SK-N-SH (cell line): ENCODE results near the gene TBX22.

ENCODE experiments used
- EP300 ChIP-seq, 2 experiments: IDR thresholded peaks; 2 replicates each; pipeline versions ENCODE4 v1.4.0 to v1.6.1; 2012; ENCODE audit warnings: borderline replicate concordance in 1 of 2, low read depth in 1 of 2, low read length in 1 of 2
- YY1 ChIP-seq: IDR thresholded peaks from 2 replicates; pipeline ENCODE4 v1.4.0; 2012; ENCODE audit warnings: low read depth, mild to moderate bottlenecking

DNA sequence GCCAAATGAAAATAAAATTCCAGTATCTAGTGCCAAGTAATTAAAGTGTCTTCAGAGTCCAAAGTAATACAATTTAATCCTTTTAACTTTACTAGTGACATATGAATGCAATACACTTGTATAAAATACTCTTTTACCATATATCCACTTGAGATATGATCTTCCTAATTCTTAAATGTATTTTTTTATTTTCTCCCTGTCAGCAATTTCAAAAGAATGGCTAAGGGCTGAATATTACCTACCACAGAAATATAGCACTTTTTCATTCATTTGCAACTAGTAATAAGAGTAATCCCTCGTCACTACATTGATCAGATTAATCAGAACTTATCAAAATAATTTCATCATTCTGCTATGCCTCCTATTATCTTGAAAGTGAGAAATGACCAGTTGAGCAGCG, 10.1 kb upstream of the TBX22 start:
- TF ChIP-seq EP300 (IDR thresholded peaks at IDR 0.05; ENCODE audit: borderline replicate concordance in 1 of 2, low read depth in 1 of 2, low read length in 1 of 2) (no peak), YY1 (no peak)
